Panc1 (cell line): ENCODE data around the gene LRRC23.
"Not testable (repeated sequence)": the region's sequence is repeated elsewhere in the genome, so short reads cannot be mapped to it uniquely, and the experiment has no call there.

ENCODE experiments used
- CTCF ChIP-seq: fragments of 450-650 bp; IDR thresholded peaks from 2 replicates; pipeline ENCODE4 v1.5.1; 2017; ENCODE audit warnings: mild to moderate bottlenecking
- POLR2AphosphoS5 ChIP-seq: IDR thresholded peaks from 2 replicates; pipeline ENCODE4 v1.6.1; 2012; ENCODE audit warnings: mild to moderate bottlenecking, low read depth, low read length, moderate library complexity
- REST ChIP-seq, 2 experiments: IDR thresholded peaks; 2 replicates each; pipeline ENCODE4 v1.6.1; 2011 to 2012; ENCODE audit warnings: low read depth in 2 of 2, control low read depth in 1 of 2, low read length in 1 of 2, mild to moderate bottlenecking in 1 of 2, moderate library complexity in 1 of 2; ENCODE audit not compliant: insufficient read depth in 1 of 2
- SIN3A ChIP-seq: IDR thresholded peaks from 2 replicates; pipeline ENCODE4 v1.6.1; 2012; ENCODE audit warnings: low read depth, mild to moderate bottlenecking, low read length, moderate library complexity, borderline replicate concordance; ENCODE audit not compliant: insufficient read depth
- TCF7L2 ChIP-seq: IDR thresholded peaks from 2 replicates; pipeline ENCODE4 v1.6.1; 2011; ENCODE audit warnings: mild to moderate bottlenecking, low read depth, low read length, inconsistent platforms

- not testable (repeated sequence) for TF ChIP-seq CTCF; TCF7L2; REST (IDR thresholded peaks at IDR 0.05; ENCODE audit: insufficient read depth in 1 of 2, low read depth in 2 of 2, low read length in 1 of 2); POLR2AphosphoS5; SIN3A
These were observed 15.8 kb upstream of the LRRC23 start for GRCh38 chr12:6888794-6889193.
